PC-9 (cell line): Measurements from ENCODE around the gene MIGA2. TPM values are rescaled to one million over a fixed set of nuclear protein-coding genes. Genes with fewer than 3 reads are reported as not detected.

Source experiments
- BruUV-seq: library from RNA; stranded (reverse); fragments of 400-500 nt; replicated peaks from 2 replicates; lab custom pipeline; 2021; lab: Mats Ljungman, UMichigan
- CTCF ChIA-PET: fragments of 300-600 bp; sonication (Branson Sonifier 250); formaldehyde crosslinking; loops from one replicate; lab custom pipeline; 2022; ENCODE audit warnings: antibody characterized with exemption; lab: Charles Lee
- POLR2A ChIA-PET: fragments of 300-600 bp; sonication (Branson Sonifier 250); formaldehyde crosslinking; loops from one replicate; lab custom pipeline; 2022; ENCODE audit warnings: antibody characterized with exemption; ENCODE audit not compliant: unreplicated experiment; lab: Charles Lee
- DNase-seq, 2 experiments: peaks; one replicate each; pipeline versions ENCODE4 v3.0.0 to v3.0.0-alpha.2; 2015 to 2022; ENCODE audit warnings: mixed read lengths in 1 of 2
- H2AFZ ChIP-seq: fragments of 200-600 bp; sonication (generic); 2 replicates; pipeline ENCODE4 v1.8.1; 2017; ENCODE audit warnings: antibody characterized with exemption
- H3F3A ChIP-seq: fragments of 200-600 bp; sonication (generic); 2 replicates; pipeline ENCODE4 v1.8.1; 2017; ENCODE audit warnings: antibody characterized with exemption, mild to moderate bottlenecking, low read depth; ENCODE audit not compliant: insufficient read depth
- H3K27ac ChIP-seq: fragments of 200-600 bp; sonication (generic); 2 replicates; pipeline ENCODE4 v1.6.1; 2016; ENCODE audit warnings: mixed run types
- H3K27me3 ChIP-seq: fragments of 200-600 bp; sonication (generic); 2 replicates; pipeline ENCODE4 v1.6.1; 2016; ENCODE audit warnings: low read depth, mixed run types; ENCODE audit not compliant: insufficient read depth
- H3K36me3 ChIP-seq: fragments of 200-600 bp; sonication (generic); 2 replicates; pipeline ENCODE4 v1.6.1; 2016; ENCODE audit warnings: low read depth, mixed run types
- H3K4me1 ChIP-seq: fragments of 200-600 bp; sonication (generic); replicated peaks from 2 replicates; pipeline ENCODE4 v1.6.1; 2016; ENCODE audit warnings: mixed run types; ENCODE audit not compliant: insufficient read depth
- H3K4me2 ChIP-seq: fragments of 200-600 bp; sonication (generic); 2 replicates; pipeline ENCODE4 v1.6.1; 2017; ENCODE audit warnings: mixed run types
- H3K4me3 ChIP-seq: fragments of 200-600 bp; sonication (generic); 2 replicates; pipeline ENCODE4 v1.6.1; 2016; ENCODE audit warnings: mixed run types
- H3K79me2 ChIP-seq: fragments of 200-600 bp; sonication (generic); 2 replicates; pipeline ENCODE4 v1.6.1; 2017; ENCODE audit warnings: low read depth, mixed run types
- H3K9me2 ChIP-seq: fragments of 200-600 bp; sonication (generic); 2 replicates; pipeline ENCODE4 v1.8.1; 2017; ENCODE audit warnings: mild to moderate bottlenecking; ENCODE audit not compliant: insufficient read depth
- H3K9me3 ChIP-seq: fragments of 200-600 bp; sonication (generic); 2 replicates; pipeline ENCODE4 v1.8.1; 2016; ENCODE audit warnings: low read depth; ENCODE audit not compliant: insufficient read depth
- H4K20me1 ChIP-seq: fragments of 200-600 bp; sonication (generic); 2 replicates; pipeline ENCODE4 v1.8.1; 2017; ENCODE audit not compliant: insufficient read depth
- EZH2 ChIP-seq: fragments of 200-600 bp; sonication (generic); IDR thresholded peaks from 2 replicates; pipeline ENCODE4 v1.8.0; 2017; ENCODE audit warnings: antibody characterized with exemption, low read depth
- intact Hi-C: fragments of 100-400 bp; cut with micrococcal nuclease; formaldehyde crosslinking; loops from one replicate; pipeline ENCODE4 v1.10.0; 2022; ENCODE audit not compliant: unreplicated experiment
- total RNA-seq: library from RNA; stranded (reverse); gene quantifications from 2 replicates; pipeline ENCODE4 v1.2.3, GENCODE V29; 2021
- TF ChIP-seq, protein P1 (sequence below): fragments of 200-600 bp; sonication (generic); conservative IDR thresholded peaks from 2 replicates; pipeline ENCODE4 v1.6.1; 2017; ENCODE audit warnings: mixed run types, antibody characterized with exemption, mild to moderate bottlenecking, moderate library complexity

The MIGA2 gene
- total RNA-seq, 1 experiment from 2014 or later = 40.7 TPM

DNA sequence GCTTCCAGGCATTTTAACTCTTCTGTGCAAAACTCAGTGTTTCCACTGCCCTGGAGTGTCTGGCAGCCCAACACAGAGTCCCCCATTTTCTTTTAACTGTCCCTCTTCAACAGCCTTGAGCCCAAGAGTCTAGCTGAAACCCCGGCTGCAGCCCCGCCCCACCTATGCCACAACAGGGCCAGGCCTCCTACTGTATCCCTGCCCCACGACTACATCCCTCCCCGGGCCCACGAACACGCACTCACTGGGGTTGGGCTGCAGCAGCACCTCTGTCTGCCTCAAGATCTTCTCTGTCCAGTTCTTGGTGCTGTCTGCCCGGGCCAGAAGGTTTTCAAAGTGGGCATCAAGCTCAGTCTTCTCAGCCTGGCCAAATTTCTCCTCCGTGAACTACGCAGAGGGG is 14.4 kb upstream of the MIGA2 start:
- no peak overlapping the region for H2AFZ ChIP-seq
- H3K4me1 ChIP-seq = peaks cover 46% of the 10 kb centered on the region
- CTCF ChIA-PET = no interaction called here
- peaks cover 29% of the 10 kb centered on the region for H4K20me1 ChIP-seq
- BruUV-seq = no TSS peak
- H3K4me2 ChIP-seq = no peak overlapping the region
- H3K4me3 ChIP-seq = no peak overlapping the region
- no peaks in the 10 kb centered on the region for H3K9me3 ChIP-seq
- peaks cover 61% of the 10 kb centered on the region for H3K79me2 ChIP-seq
- peaks cover 34% of the 10 kb centered on the region for H3F3A ChIP-seq
- TF ChIP-seq EZH2 = no peak
- peaks cover 3% of the 10 kb centered on the region; the same call in 1 of the 2 replicates for H3K36me3 ChIP-seq
- DNase-seq = no peak
- no peak overlapping the region for H3K27ac ChIP-seq
- POLR2A ChIA-PET = interaction anchor here (0.7 to 0.9 kb wide), 2 partner anchors 204 to 206 kb away, joined by 7 to 25 read pairs; partner anchors contain the start of gene ENDOG
- H3K27me3 ChIP-seq = no peaks in the 10 kb centered on the region
- no peaks in the 10 kb centered on the region for H3K9me2 ChIP-seq
- intact Hi-C loops = loop anchor here (10.0 kb wide), 2 partner anchors 337 to 463 kb away; partner anchors contain the start of gene SET

DNA sequence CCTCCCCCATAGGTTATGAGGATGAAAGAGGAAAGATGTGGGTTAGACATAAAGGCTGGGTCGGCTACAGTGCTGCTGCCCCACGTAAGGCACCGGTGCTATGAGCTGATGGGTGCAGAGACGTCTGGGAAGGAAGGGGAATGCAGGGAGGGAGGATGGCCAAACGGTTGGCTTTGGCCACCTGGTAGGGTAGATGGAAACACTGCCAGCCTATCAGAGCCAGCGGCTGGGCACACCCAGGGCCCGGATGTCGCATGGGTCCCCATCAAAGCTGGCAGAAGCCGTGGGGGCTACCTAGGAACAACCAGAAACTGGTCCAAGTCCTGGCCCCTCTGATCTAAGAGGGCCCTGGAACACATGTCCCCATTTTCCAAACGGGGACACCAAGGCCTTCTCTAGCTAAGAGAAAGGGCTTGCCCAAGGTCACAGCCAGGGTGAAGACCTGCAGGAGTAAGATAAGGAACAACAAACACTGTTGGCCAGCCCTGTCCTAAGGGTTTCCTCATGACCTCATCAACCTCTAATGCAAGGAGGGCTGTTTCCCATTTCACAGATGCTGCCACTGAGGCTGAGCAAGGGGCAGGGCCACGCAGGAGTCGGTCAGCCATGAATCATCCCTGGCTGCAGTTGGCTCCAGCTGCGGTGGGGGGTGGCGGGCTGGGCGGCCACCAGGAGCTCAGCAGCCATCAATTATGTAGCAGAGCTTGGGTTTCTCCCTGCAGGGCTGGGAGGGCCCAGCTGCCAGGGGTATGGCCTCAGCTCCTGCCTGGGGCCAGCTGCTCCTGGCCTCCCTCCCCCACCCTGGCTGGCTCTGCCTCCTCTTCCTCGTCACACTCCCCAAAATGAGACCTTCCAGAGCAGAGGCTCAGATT is 13.2 kb upstream of the MIGA2 start:
- H3K4me1 ChIP-seq = peaks cover 51% of the 10 kb centered on the region
- no peak for TF ChIP-seq EZH2
- ChIA-PET CTCF (interaction anchor here (0.5 to 0.6 kb wide), 3 partner anchors 599 to 863 kb away, joined by 4 to 11 read pairs (median 7); no protein-coding TSS in a partner anchor), POLR2A (interaction anchor here (0.5 to 0.9 kb wide), 5 partner anchors 8 to 754 kb away, joined by 4 to 10 read pairs (median 4); partner anchors contain the start of gene MIGA2)
- H3K4me3 ChIP-seq = no peak overlapping the region
- no peaks in the 10 kb centered on the region for H3K9me2 ChIP-seq
- BruUV-seq = no TSS peak
- no peaks in the 10 kb centered on the region for H3K9me3 ChIP-seq
- H3K27me3 ChIP-seq = no peaks in the 10 kb centered on the region
- DNase-seq = peak; percentile 85 to 92
- H3K27ac ChIP-seq = peak overlapping the region; percentile 51
- no peak overlapping the region for H2AFZ ChIP-seq
- intact Hi-C loops = loop anchor here (1.0 to 10.0 kb wide), 3 partner anchors 29 to 462 kb away; partner anchors contain the start of gene SET
- peaks cover 28% of the 10 kb centered on the region for H4K20me1 ChIP-seq
- H3K36me3 ChIP-seq = no peaks in the 10 kb centered on the region; the same call in 1 of the 2 replicates
- peaks cover 31% of the 10 kb centered on the region for H3F3A ChIP-seq
- peaks cover 69% of the 10 kb centered on the region for H3K79me2 ChIP-seq
- H3K4me2 ChIP-seq = peak overlapping the region; percentile 69

DNA sequence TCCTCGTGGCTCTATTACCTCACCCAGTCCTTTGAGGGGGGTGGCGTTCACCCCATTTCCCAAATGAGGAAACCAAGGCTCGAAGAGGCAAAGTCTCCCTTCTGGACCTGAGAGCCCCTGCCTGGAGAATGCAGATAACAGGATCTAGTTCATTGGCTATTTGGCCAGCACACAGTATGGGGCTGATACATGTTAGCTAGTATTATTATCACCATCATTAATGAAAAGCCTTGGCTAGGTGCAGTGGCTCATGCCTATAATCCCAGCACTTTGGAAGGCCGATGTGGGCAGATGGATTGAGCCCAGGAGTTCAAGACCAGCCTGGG is 12.6 kb upstream of the MIGA2 start:
- intact Hi-C loops = loop anchor here (1.0 to 10.0 kb wide), 3 partner anchors 28 to 461 kb away; partner anchors contain the start of gene SET
- H2AFZ ChIP-seq = no peak overlapping the region

More for the DNA sequence above, 12.6 kb upstream of the MIGA2 start:
- peaks cover 69% of the 10 kb centered on the region for H3K79me2 ChIP-seq
- no peaks in the 10 kb centered on the region for H3K9me3 ChIP-seq
- no peak for TF ChIP-seq EZH2
- TF ChIP-seq, protein P1, sequence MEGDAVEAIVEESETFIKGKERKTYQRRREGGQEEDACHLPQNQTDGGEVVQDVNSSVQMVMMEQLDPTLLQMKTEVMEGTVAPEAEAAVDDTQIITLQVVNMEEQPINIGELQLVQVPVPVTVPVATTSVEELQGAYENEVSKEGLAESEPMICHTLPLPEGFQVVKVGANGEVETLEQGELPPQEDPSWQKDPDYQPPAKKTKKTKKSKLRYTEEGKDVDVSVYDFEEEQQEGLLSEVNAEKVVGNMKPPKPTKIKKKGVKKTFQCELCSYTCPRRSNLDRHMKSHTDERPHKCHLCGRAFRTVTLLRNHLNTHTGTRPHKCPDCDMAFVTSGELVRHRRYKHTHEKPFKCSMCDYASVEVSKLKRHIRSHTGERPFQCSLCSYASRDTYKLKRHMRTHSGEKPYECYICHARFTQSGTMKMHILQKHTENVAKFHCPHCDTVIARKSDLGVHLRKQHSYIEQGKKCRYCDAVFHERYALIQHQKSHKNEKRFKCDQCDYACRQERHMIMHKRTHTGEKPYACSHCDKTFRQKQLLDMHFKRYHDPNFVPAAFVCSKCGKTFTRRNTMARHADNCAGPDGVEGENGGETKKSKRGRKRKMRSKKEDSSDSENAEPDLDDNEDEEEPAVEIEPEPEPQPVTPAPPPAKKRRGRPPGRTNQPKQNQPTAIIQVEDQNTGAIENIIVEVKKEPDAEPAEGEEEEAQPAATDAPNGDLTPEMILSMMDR = no peak
- peaks cover 31% of the 10 kb centered on the region for H3F3A ChIP-seq
- no peak for DNase-seq
- peak overlapping the region; percentile 69 for H3K4me2 ChIP-seq
- peak overlapping the region; percentile 51 for H3K27ac ChIP-seq
- no peaks in the 10 kb centered on the region for H3K27me3 ChIP-seq
- no peaks in the 10 kb centered on the region for H3K9me2 ChIP-seq
- H4K20me1 ChIP-seq = peaks cover 28% of the 10 kb centered on the region
- no peak overlapping the region for H3K4me3 ChIP-seq
- ChIA-PET POLR2A (interaction anchor here (0.6 to 0.9 kb wide), 5 partner anchors 11 to 753 kb away, joined by 3 to 10 read pairs (median 4); partner anchors contain the start of gene MIGA2), CTCF (interaction anchor here (0.5 kb wide), 2 partner anchors 737 to 863 kb away, joined by 4 to 7 read pairs; no protein-coding TSS in a partner anchor)
- no TSS peak for BruUV-seq
- no peaks in the 10 kb centered on the region; the same call in 1 of the 2 replicates for H3K36me3 ChIP-seq
- peaks cover 55% of the 10 kb centered on the region for H3K4me1 ChIP-seq
